ENCODE results near the gene EEIG2.

Gene EEIG2

GRCh38 chr1:108590957-108591356 is 31.1 kb downstream of the EEIG2 start:
- TF ChIP-seq CTCF (IDR thresholded peaks at IDR 0.05; ENCODE audit: control extremely low read depth, extremely low read depth, low read depth, missing control alignments), result no peak
- POLR2A ChIA-PET, result no interaction called here
- no peak for DNase-seq (ENCODE audit: extremely low spot score)
- CTCF ChIA-PET, result interaction anchor here (1.1 to 2.1 kb wide), 3 partner anchors 21 to 32 kb away, joined by 3 to 12 read pairs (median 3); partner anchors contain the start of gene EEIG2

- ChIA-PET CTCF (interaction anchor here (1.1 to 2.1 kb wide), 2 partner anchors 30 to 33 kb away, joined by 3 to 12 read pairs; partner anchors contain the start of gene EEIG2), POLR2A (no interaction called here)
- no peak for DNase-seq (ENCODE audit: extremely low spot score)
- TF ChIP-seq CTCF (IDR thresholded peaks at IDR 0.05; ENCODE audit: control extremely low read depth, extremely low read depth, low read depth, missing control alignments), result no peak
Observed at GRCh38 chr1:108591466-108591865, 31.6 kb downstream of the EEIG2 start.

GRCh38 chr1:108592030-108592759 is 32.3 kb downstream of the EEIG2 start:
- CTCF ChIA-PET, result interaction anchor here (0.8 to 1.3 kb wide), 2 partner anchors 30 to 32 kb away, joined by 6 read pairs; partner anchors contain the start of gene EEIG2
- POLR2A ChIA-PET, result no interaction called here
- TF ChIP-seq CTCF (IDR thresholded peaks at IDR 0.05; ENCODE audit: control extremely low read depth, extremely low read depth, low read depth, missing control alignments), result no peak
- DNase-seq (ENCODE audit: extremely low spot score), result no peak

GRCh38 chr1:108593448-108593847 is 33.5 kb downstream of the EEIG2 start:
- no peak for TF ChIP-seq CTCF (IDR thresholded peaks at IDR 0.05; ENCODE audit: control extremely low read depth, extremely low read depth, low read depth, missing control alignments)
- DNase-seq (ENCODE audit: extremely low spot score), result no peak
- ChIA-PET CTCF (interaction anchor here (1.0 to 1.3 kb wide), 2 partner anchors 15 to 32 kb away, joined by 3 to 6 read pairs; no protein-coding TSS in a partner anchor), POLR2A (no interaction called here)

GRCh38 chr1:108595507-108595906 is 35.6 kb downstream of the EEIG2 start:
- POLR2A ChIA-PET, result interaction anchor here (0.6 kb wide), 1 partner anchor 252 kb away, joined by 6 read pairs; no protein-coding TSS in a partner anchor

GRCh38 chr1:108597041-108597440 is 37.1 kb downstream of the EEIG2 start:
- ChIA-PET CTCF (interaction anchor here (1.3 kb wide), 1 partner anchor 11 kb away, joined by 5 read pairs; no protein-coding TSS in a partner anchor), POLR2A (no interaction called here)
- DNase-seq (ENCODE audit: extremely low spot score), result no peak
- no peak for TF ChIP-seq CTCF (IDR thresholded peaks at IDR 0.05; ENCODE audit: control extremely low read depth, extremely low read depth, low read depth, missing control alignments)

More at GRCh38 chr1:108595507-108595906, 35.6 kb downstream of the EEIG2 start:
- no peak for DNase-seq (ENCODE audit: extremely low spot score)
- TF ChIP-seq CTCF (IDR thresholded peaks at IDR 0.05; ENCODE audit: control extremely low read depth, extremely low read depth, low read depth, missing control alignments), result no peak
- CTCF ChIA-PET, result interaction anchor here (0.7 kb wide), 1 partner anchor 20 kb away, joined by 3 read pairs; no protein-coding TSS in a partner anchor

Measured in GM10248 (cell line).